Mesendoderm (in vitro differentiated cells): ENCODE measurements around the gene APPL2.
"Not testable (repeated sequence)": the region's sequence is repeated elsewhere in the genome, so short reads cannot be mapped to it uniquely, and the experiment has no call there.

Source experiments
- DNase-seq: peaks from one replicate; pipeline ENCODE4 v3.0.0; 2013
- H2AK5ac ChIP-seq: 2 replicates; pipeline ENCODE4 v1.6.1; 2013; ENCODE audit warnings: low read length, inconsistent platforms
- H2BK120ac ChIP-seq: 2 replicates; pipeline ENCODE4 v1.6.1; 2013; ENCODE audit warnings: low read depth, mild to moderate bottlenecking, low read length, moderate library complexity, mixed read lengths
- H2BK15ac ChIP-seq: replicated peaks from 2 replicates; pipeline ENCODE4 v1.6.1; 2013; ENCODE audit warnings: low read depth, mild to moderate bottlenecking, moderate library complexity
- H2BK5ac ChIP-seq: 2 replicates; pipeline ENCODE4 v1.6.1; 2013; ENCODE audit warnings: low read length, inconsistent platforms
- H3K18ac ChIP-seq: 2 replicates; pipeline ENCODE4 v1.6.1; 2013; ENCODE audit warnings: mild to moderate bottlenecking, low read length, mixed read lengths
- H3K23ac ChIP-seq: one replicate; pipeline ENCODE4 v1.6.1; 2013; ENCODE audit warnings: low read length
- H3K27ac ChIP-seq: 2 replicates; pipeline ENCODE4 v1.5.1; 2013; ENCODE audit warnings: low read depth, mild to moderate bottlenecking, inconsistent platforms, low read length, moderate library complexity
- H3K27me3 ChIP-seq: 2 replicates; pipeline ENCODE4 v1.6.1; 2013; ENCODE audit warnings: low read length, control low read depth, mild to moderate bottlenecking, inconsistent platforms; ENCODE audit not compliant: insufficient read depth, poor library complexity
- H3K36me3 ChIP-seq: 2 replicates; pipeline ENCODE4 v1.6.1; 2013; ENCODE audit warnings: low read length, inconsistent platforms; ENCODE audit not compliant: control insufficient read depth, insufficient read depth
- H3K4ac ChIP-seq: one replicate; pipeline ENCODE4 v1.6.1; 2013; ENCODE audit warnings: low read depth, mild to moderate bottlenecking, low read length, moderate library complexity
- H3K4me1 ChIP-seq: 2 replicates; pipeline ENCODE4 v1.6.1; 2013; ENCODE audit warnings: low read depth, low read length, inconsistent platforms; ENCODE audit not compliant: control insufficient read depth
- H3K4me2 ChIP-seq: 2 replicates; pipeline ENCODE4 v1.6.1; 2013; ENCODE audit warnings: low read length
- H3K4me3 ChIP-seq: 2 replicates; pipeline ENCODE4 v1.5.1; 2013; ENCODE audit warnings: mild to moderate bottlenecking, low read length
- H3K56ac ChIP-seq: one replicate; pipeline ENCODE4 v1.6.1; 2013; ENCODE audit warnings: low read length
- H3K79me1 ChIP-seq: 2 replicates; pipeline ENCODE4 v1.6.1; 2013; ENCODE audit warnings: low read length, inconsistent platforms
- H3K79me2 ChIP-seq: 2 replicates; pipeline ENCODE4 v1.6.1; 2013; ENCODE audit warnings: mild to moderate bottlenecking, low read length; ENCODE audit not compliant: control insufficient read depth, insufficient read depth
- H3K9ac ChIP-seq: 2 replicates; pipeline ENCODE4 v1.6.1; 2013; ENCODE audit warnings: low read length, inconsistent platforms
- H4K5ac ChIP-seq: one replicate; pipeline ENCODE4 v1.6.1; 2013; ENCODE audit warnings: low read length
- H4K8ac ChIP-seq: one replicate; pipeline ENCODE4 v1.6.1; 2013; ENCODE audit warnings: low read depth, mild to moderate bottlenecking, control low read depth, low read length, moderate library complexity
- WGBS: extraction: QIAGEN DNeasy Blood & Tissue Kit; methylation state at CpG from one replicate; pipeline ENCODE4 v1.1.7; 2013; ENCODE audit warnings: low lambda C conversion rate, missing lambda C conversion rate; ENCODE audit not compliant: insufficient coverage; ENCODE audit errors: extremely low coverage; 5-methylcytosine and 5-hydroxymethylcytosine counted together

The APPL2 gene

GRCh38 chr12:105261010-105261409 is 25.0 kb upstream of the APPL2 start:
- DNase-seq = no peak
- no peaks in the 10 kb centered on the region for H3K79me2 ChIP-seq

GRCh38 chr12:105259226-105259625 is 23.3 kb upstream of the APPL2 start:
- Histone ChIP-seq H2BK5ac (no peak overlapping the region), H2BK15ac (no peak overlapping the region), H4K5ac (no peak overlapping the region), H3K23ac (no peak overlapping the region), H3K18ac (no peak overlapping the region), H3K4me2 (no peak overlapping the region), H3K27me3 (no peaks in the 10 kb centered on the region), H3K4me3 (no peak overlapping the region), H3K27ac (no peak overlapping the region), H3K4me1 (no peaks in the 10 kb centered on the region), H3K79me1 (no peaks in the 10 kb centered on the region), H3K9ac (no peak overlapping the region), H3K36me3 (no peaks in the 10 kb centered on the region), H3K56ac (no peak overlapping the region), H3K4ac (no peak overlapping the region), H3K79me2 (no peaks in the 10 kb centered on the region), H2AK5ac (no peak overlapping the region), H2BK120ac (no peak overlapping the region), H4K8ac (no peak overlapping the region)
- DNase-seq = no peak
- WGBS = no CpG with 5 or more reads among the region's 3 CpGs

More at GRCh38 chr12:105261010-105261409, 25.0 kb upstream of the APPL2 start:
- Histone ChIP-seq H3K79me1 (no peaks in the 10 kb centered on the region), H3K27ac (no peak overlapping the region), H3K4me2 (no peak overlapping the region), H4K8ac (no peak overlapping the region), H3K18ac (no peak overlapping the region), H3K4me3 (no peak overlapping the region), H4K5ac (no peak overlapping the region), H3K23ac (no peak overlapping the region), H3K36me3 (no peaks in the 10 kb centered on the region), H2AK5ac (no peak overlapping the region), H3K4ac (no peak overlapping the region), H2BK5ac (no peak overlapping the region), H3K56ac (no peak overlapping the region), H3K27me3 (no peaks in the 10 kb centered on the region), H3K4me1 (no peaks in the 10 kb centered on the region), H3K9ac (no peak overlapping the region), H2BK120ac (no peak overlapping the region), H2BK15ac (no peak overlapping the region)
- no CpG with 5 or more reads among the region's 2 CpGs for WGBS

GRCh38 chr12:105257321-105257728 is 21.4 kb upstream of the APPL2 start:
- no peak overlapping the region for H3K27ac ChIP-seq
- H3K23ac ChIP-seq = no peak overlapping the region
- no peak overlapping the region for H3K4me2 ChIP-seq
- H3K4ac ChIP-seq = no peak overlapping the region
- DNase-seq = no peak
- peaks cover 3% of the 10 kb centered on the region for H3K4me1 ChIP-seq
- H3K56ac ChIP-seq = no peak overlapping the region
- no peak overlapping the region for H4K8ac ChIP-seq
- no peak overlapping the region for H4K5ac ChIP-seq
- WGBS = no CpG with 5 or more reads among the region's 4 CpGs
- no peak overlapping the region for H2BK120ac ChIP-seq
- no peaks in the 10 kb centered on the region for H3K27me3 ChIP-seq
- H2BK15ac ChIP-seq = no peak overlapping the region
- no peaks in the 10 kb centered on the region for H3K79me1 ChIP-seq
- no peak overlapping the region for H3K4me3 ChIP-seq
- no peak overlapping the region for H3K9ac ChIP-seq
- no peak overlapping the region for H2AK5ac ChIP-seq
- no peak overlapping the region for H3K18ac ChIP-seq
- no peaks in the 10 kb centered on the region for H3K36me3 ChIP-seq
- H3K79me2 ChIP-seq = no peaks in the 10 kb centered on the region
- no peak overlapping the region for H2BK5ac ChIP-seq

- WGBS = no CpG with 5 or more reads among the region's 3 CpGs
- H3K56ac ChIP-seq = no peak overlapping the region
- H3K79me2 ChIP-seq = no peaks in the 10 kb centered on the region
- H2BK120ac ChIP-seq = no peak overlapping the region
- H2BK15ac ChIP-seq = no peak overlapping the region
- no peak overlapping the region for H4K8ac ChIP-seq
- H3K18ac ChIP-seq = no peak overlapping the region
- no peak overlapping the region for H4K5ac ChIP-seq
- H3K27me3 ChIP-seq = no peaks in the 10 kb centered on the region
- no peak overlapping the region for H3K4me3 ChIP-seq
- no peak overlapping the region for H3K9ac ChIP-seq
- H3K36me3 ChIP-seq = no peaks in the 10 kb centered on the region
- H3K4me1 ChIP-seq = peaks cover 3% of the 10 kb centered on the region
- no peaks in the 10 kb centered on the region for H3K79me1 ChIP-seq
- H2AK5ac ChIP-seq = no peak overlapping the region
- no peak overlapping the region for H3K4ac ChIP-seq
- H3K23ac ChIP-seq = no peak overlapping the region
- DNase-seq = no peak
- H3K27ac ChIP-seq = no peak overlapping the region
- H3K4me2 ChIP-seq = no peak overlapping the region
- no peak overlapping the region for H2BK5ac ChIP-seq
These were observed 20.9 kb upstream of the APPL2 start for GRCh38 chr12:105256921-105257320.

- H4K5ac ChIP-seq, H2BK15ac ChIP-seq, H3K4me1 ChIP-seq, H2BK120ac ChIP-seq, H3K56ac ChIP-seq, H3K27ac ChIP-seq, H2AK5ac ChIP-seq, H2BK5ac ChIP-seq, H3K9ac ChIP-seq, DNase-seq, H3K18ac ChIP-seq, H4K8ac ChIP-seq, H3K36me3 ChIP-seq, H3K4me3 ChIP-seq, H3K23ac ChIP-seq, H3K79me1 ChIP-seq, H3K27me3 ChIP-seq, H3K79me2 ChIP-seq, H3K4ac ChIP-seq, H3K4me2 ChIP-seq: not testable (repeated sequence)
- no CpG with 5 or more reads among the region's 5 CpGs for WGBS
These were observed 20.5 kb upstream of the APPL2 start for GRCh38 chr12:105256431-105256830.

- Histone ChIP-seq H3K27me3 (no peaks in the 10 kb centered on the region), H2AK5ac (no peak overlapping the region), H3K4me2 (no peak overlapping the region), H3K4me1 (peaks cover 3% of the 10 kb centered on the region), H3K9ac (no peak overlapping the region), H4K8ac (no peak overlapping the region), H3K4ac (no peak overlapping the region), H2BK5ac (no peak overlapping the region), H3K23ac (no peak overlapping the region), H3K36me3 (no peaks in the 10 kb centered on the region), H3K18ac (no peak overlapping the region), H3K4me3 (no peak overlapping the region), H3K56ac (no peak overlapping the region), H3K27ac (no peak overlapping the region), H4K5ac (no peak overlapping the region), H2BK120ac (no peak overlapping the region), H3K79me1 (no peaks in the 10 kb centered on the region), H2BK15ac (no peak overlapping the region), H3K79me2 (no peaks in the 10 kb centered on the region)
- no peak for DNase-seq
- WGBS = no CpG with 5 or more reads among the region's 2 CpGs
These were observed 20.0 kb upstream of the APPL2 start for GRCh38 chr12:105256011-105256410.
